Measurements from ENCODE around the gene PTGIS.

PTGIS gene

DNA sequence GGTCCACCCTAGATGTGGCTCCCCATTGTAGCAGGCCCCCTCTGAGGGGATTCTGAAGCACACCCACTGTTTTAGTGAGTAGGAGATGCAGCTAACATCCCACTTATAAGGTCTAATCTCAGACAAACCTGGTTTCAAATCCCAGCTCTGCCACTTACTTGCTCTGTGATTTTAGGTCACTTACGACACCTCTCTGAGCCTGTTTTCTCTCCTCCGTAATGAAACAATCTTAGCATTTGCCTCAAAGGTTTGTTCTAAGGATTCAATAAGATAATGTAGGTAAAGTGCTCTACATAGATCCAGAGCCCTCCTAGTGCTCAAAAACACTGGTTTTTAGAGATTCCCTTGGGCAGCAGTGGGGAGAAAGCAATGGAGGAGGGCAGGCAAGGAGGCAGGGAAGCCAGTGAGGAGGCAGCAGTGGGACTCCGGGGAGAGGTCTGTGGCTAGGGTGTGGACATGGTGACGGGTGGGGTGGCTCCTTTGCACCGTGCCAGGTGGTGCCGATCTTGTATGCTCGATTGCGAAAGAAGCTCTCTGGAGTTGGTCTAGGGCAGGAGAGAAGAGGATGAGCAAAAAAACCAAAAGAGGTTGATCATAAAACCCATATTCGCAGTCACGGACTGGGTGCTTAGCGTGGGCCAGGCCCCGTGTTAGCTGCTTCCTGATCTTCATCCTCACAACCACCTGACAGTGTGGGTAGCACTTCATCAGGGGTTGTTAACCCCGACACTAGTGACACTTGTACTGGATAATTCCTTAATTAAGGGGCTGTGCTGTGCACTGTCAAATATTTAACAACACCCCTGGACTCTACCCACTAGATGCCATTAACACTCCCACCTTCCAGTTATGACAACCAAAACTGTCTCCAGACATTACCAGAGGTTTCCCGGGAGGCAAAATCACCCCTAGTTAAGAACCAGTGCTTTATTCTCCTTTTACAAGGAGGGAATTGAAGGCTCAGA is 16.8 kb upstream of the PTGIS start:
- TF ChIP-seq TEAD4 (IDR thresholded peaks at IDR 0.05): no peak
- peak; percentile 58 for TF ChIP-seq CEBPB (IDR thresholded peaks at IDR 0.05)
- no peak for TF ChIP-seq MAX (IDR thresholded peaks at IDR 0.05)

DNA sequence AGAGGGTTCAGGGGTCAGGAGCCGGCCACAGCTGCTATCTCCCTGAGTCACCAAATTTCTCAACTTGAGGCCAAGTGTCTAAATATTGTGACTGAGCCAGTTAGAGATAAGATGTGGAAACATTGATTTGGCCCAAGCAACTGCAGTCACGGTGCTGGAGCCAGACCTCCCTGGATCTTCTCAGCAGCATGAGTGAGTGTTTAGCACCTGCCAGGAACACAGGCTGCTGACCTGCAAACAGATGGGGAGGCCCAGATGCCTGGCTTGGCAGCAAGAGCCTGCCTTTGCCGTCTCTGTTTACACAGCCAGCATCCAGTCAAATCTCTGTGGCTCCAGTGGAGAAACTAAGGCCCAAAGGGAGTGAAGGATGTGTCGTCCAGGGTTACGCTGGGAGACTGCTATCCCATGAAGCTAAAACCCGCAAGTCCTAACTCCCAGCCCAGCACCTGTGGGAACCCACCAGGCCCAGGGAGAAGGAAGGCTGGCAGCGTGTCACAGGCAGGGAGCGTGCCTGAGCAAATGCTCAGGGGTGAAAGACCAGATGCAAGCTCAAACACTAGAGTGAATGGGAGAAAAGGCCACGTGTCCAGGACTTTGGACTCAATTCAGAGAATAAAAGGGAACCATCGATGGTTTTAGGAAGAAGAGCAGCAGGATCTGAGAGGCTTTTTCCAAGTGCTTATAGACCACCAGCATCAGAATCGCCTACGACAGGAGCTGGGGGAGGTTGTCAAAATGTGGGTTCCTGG is 15.9 kb upstream of the PTGIS start:
- TF ChIP-seq USF1 (IDR thresholded peaks at IDR 0.05) (no peak), RAD21 (IDR thresholded peaks at IDR 0.05; ENCODE audit: low read depth) (no peak), FOXM1 (IDR thresholded peaks at IDR 0.05; ENCODE audit: borderline replicate concordance, low read depth) (no peak), YY1 (IDR thresholded peaks at IDR 0.05; ENCODE audit: low read depth) (no peak), TEAD4 (IDR thresholded peaks at IDR 0.05) (no peak), MAX (IDR thresholded peaks at IDR 0.05) (no peak), ZBTB7A (IDR thresholded peaks at IDR 0.05; ENCODE audit: low read depth) (no peak)

DNA sequence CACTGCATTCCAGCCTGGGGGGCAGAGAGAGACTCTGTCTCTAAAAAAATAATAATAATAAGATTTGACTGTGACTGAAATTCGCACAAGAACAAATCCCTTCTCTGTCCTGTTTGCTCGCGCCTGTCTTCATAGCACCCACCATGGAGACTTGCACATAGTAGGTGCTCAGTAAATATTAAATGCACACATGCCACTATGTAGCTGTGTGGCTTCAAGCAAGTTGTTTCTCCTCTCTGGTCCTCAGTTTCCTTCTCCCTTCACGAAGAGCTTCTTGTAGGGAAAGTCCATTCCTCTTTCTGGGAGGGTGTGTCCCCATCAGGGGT is 15.4 kb upstream of the PTGIS start:
- TF ChIP-seq TCF12 (IDR thresholded peaks at IDR 0.05; ENCODE audit: low read depth) (no peak), ZBTB7A (IDR thresholded peaks at IDR 0.05; ENCODE audit: low read depth) (no peak), YY1 (IDR thresholded peaks at IDR 0.05; ENCODE audit: low read depth) (no peak), FOXM1 (IDR thresholded peaks at IDR 0.05; ENCODE audit: borderline replicate concordance, low read depth) (no peak), EGR1 (IDR thresholded peaks at IDR 0.05) (no peak), TAF1 (IDR thresholded peaks at IDR 0.05; ENCODE audit: low read depth) (no peak), MAX (IDR thresholded peaks at IDR 0.05) (no peak)

- no peak for TF ChIP-seq NFIC (IDR thresholded peaks at IDR 0.05)
- TF ChIP-seq CREB1 (IDR thresholded peaks at IDR 0.05; ENCODE audit: low read depth): no peak
- no peak for TF ChIP-seq ZBTB7A (IDR thresholded peaks at IDR 0.05; ENCODE audit: low read depth)
- no peak for TF ChIP-seq EGR1 (IDR thresholded peaks at IDR 0.05)
These were observed 14.7 kb upstream of the PTGIS start for GRCh38 chr20:49582413-49583334.

DNA sequence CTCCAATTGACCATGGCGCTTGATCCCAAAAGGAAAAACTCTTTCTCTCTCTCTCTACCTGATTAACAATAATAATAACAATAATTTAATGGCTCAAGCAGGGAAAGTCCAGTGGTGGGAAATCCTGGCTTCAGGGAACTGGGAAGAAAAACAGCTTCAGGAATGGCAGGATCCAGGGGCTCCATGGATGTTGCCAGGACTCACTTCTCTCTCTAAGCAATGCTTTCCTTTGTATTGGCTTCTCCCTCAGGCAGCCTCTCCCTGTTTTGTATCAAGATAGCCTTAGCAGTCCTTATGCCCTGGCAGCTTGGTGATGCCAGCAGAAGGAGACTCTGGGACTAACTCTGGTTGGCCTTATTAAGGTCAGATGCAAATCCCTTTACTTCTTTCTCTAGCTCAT is 13.5 kb upstream of the PTGIS start:
- TF ChIP-seq EGR1 (IDR thresholded peaks at IDR 0.05) (no peak), EP300 (IDR thresholded peaks at IDR 0.05; ENCODE audit: borderline replicate concordance) (no peak), TAF1 (IDR thresholded peaks at IDR 0.05; ENCODE audit: low read depth) (no peak), TCF12 (IDR thresholded peaks at IDR 0.05; ENCODE audit: low read depth) (no peak), CEBPB (IDR thresholded peaks at IDR 0.05) (no peak), REST (IDR thresholded peaks at IDR 0.05; ENCODE audit: low read depth) (no peak), FOXM1 (IDR thresholded peaks at IDR 0.05; ENCODE audit: borderline replicate concordance, low read depth) (no peak), NFIC (IDR thresholded peaks at IDR 0.05) (no peak), CREB1 (IDR thresholded peaks at IDR 0.05; ENCODE audit: low read depth) (no peak)

GRCh38 chr20:49580813-49581174 is 12.9 kb upstream of the PTGIS start:
- no peak for TF ChIP-seq USF1 (IDR thresholded peaks at IDR 0.05)
- TF ChIP-seq TCF12 (IDR thresholded peaks at IDR 0.05; ENCODE audit: low read depth): no peak
- no peak for TF ChIP-seq ZBTB7A (IDR thresholded peaks at IDR 0.05; ENCODE audit: low read depth)
- TF ChIP-seq MAX (IDR thresholded peaks at IDR 0.05): no peak
- TF ChIP-seq FOXM1 (IDR thresholded peaks at IDR 0.05; ENCODE audit: borderline replicate concordance, low read depth): no peak
- TF ChIP-seq TEAD4 (IDR thresholded peaks at IDR 0.05): no peak
- TF ChIP-seq EGR1 (IDR thresholded peaks at IDR 0.05): no peak
- no peak for TF ChIP-seq CEBPB (IDR thresholded peaks at IDR 0.05)
- TF ChIP-seq NFIC (IDR thresholded peaks at IDR 0.05): no peak
- TF ChIP-seq REST (IDR thresholded peaks at IDR 0.05; ENCODE audit: low read depth): no peak
- TF ChIP-seq YY1 (IDR thresholded peaks at IDR 0.05; ENCODE audit: low read depth): no peak
- no peak for TF ChIP-seq RAD21 (IDR thresholded peaks at IDR 0.05; ENCODE audit: low read depth)
- no peak for TF ChIP-seq TAF1 (IDR thresholded peaks at IDR 0.05; ENCODE audit: low read depth)
- no peak for TF ChIP-seq CREB1 (IDR thresholded peaks at IDR 0.05; ENCODE audit: low read depth)
- no peak for TF ChIP-seq EP300 (IDR thresholded peaks at IDR 0.05; ENCODE audit: borderline replicate concordance)

Measured in Ishikawa (cell line).